Measurements from ENCODE around the gene SPC24.

GRCh38 chr19:11148001-11148400 is 7.6 kb downstream of the SPC24 start:
- TF ChIP-seq POLR2A (IDR thresholded peaks at IDR 0.05; ENCODE audit: low read length), result no peak
- no peak for TF ChIP-seq GATA1 (IDR thresholded peaks at IDR 0.05; ENCODE audit: low read depth, low read length)
